HEK293T (cell line): Measurements from ENCODE around the gene SLC22A2.

Source experiments
- BHLHE40 ChIP-seq: fragments of 450-650 bp; IDR thresholded peaks from 2 replicates; pipeline ENCODE4 v1.6.1; 2016; ENCODE audit warnings: mild to moderate bottlenecking, moderate library complexity, borderline replicate concordance
- L3MBTL2 ChIP-seq: fragments of 450-650 bp; conservative IDR thresholded peaks from 2 replicates; pipeline ENCODE4 v1.6.1; 2016; ENCODE audit warnings: mild to moderate bottlenecking
- SP1 ChIP-seq: fragments of 450-650 bp; IDR thresholded peaks from 2 replicates; pipeline ENCODE4 v1.6.1; 2017

DNA sequence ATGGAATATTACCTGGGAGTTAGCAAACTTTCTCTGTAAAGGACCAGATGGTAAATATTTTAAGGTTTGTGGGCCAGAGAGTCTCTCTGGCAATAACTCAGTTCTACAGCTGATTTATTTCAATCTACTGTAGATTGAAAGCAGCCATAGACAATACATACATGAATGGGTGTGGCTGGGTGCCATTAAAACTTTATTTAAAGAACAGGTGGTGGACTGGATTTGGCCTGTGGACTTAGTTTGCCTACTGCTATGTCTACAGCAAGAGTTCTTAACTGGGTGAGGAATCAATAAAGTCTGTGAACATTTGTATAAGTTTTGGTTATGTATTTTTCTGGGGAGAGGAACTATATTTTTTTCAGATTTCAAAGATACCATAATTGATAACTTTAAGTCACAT is 55.1 kb downstream of the SLC22A2 start:
- TF ChIP-seq SP1 (no peak), L3MBTL2 (no peak), BHLHE40 (no peak)
